Measurements from ENCODE around the gene RTKN. TPM values are rescaled to one million over a fixed set of nuclear protein-coding genes. Genes with fewer than 3 reads are reported as not detected.

Gene RTKN
- total and polyA plus RNA-seq, 10 of the 15 experiments (the other 5 are each of a cell fraction or from before 2014, with no cell fraction given) = 0.50 to 12.3 (median 5.4) TPM

DNA sequence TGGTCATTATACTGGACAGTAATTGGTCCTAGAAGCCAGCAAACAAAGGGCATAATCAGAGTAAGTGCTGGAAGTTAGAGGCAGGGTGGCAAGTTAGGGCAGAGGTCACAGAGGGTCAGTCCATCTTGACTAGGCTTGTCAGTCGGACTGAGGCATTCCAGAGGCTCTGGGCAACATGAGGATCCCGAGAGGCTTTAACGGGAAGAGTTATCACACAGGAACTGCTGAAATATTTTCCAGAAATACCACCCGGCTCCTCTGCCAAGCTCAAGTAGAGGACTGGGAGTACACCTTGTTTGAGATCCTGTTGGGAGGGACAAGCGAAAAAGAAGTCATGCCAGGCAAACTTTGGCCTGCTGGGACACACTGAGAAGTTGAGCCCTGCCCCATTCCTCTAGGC, 34.1 kb downstream of the RTKN start (continued):
- TF ChIP-seq, protein P1, sequence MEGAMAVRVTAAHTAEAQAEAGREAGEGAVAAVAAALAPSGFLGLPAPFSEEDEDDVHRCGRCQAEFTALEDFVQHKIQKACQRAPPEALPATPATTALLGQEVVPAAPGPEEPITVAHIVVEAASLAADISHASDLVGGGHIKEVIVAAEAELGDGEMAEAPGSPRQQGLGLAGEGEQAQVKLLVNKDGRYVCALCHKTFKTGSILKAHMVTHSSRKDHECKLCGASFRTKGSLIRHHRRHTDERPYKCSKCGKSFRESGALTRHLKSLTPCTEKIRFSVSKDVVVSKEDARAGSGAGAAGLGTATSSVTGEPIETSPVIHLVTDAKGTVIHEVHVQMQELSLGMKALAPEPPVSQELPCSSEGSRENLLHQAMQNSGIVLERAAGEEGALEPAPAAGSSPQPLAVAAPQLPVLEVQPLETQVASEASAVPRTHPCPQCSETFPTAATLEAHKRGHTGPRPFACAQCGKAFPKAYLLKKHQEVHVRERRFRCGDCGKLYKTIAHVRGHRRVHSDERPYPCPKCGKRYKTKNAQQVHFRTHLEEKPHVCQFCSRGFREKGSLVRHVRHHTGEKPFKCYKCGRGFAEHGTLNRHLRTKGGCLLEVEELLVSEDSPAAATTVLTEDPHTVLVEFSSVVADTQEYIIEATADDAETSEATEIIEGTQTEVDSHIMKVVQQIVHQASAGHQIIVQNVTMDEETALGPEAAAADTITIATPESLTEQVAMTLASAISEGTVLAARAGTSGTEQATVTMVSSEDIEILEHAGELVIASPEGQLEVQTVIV (IDR thresholded peaks at IDR 0.05; ENCODE audit: borderline replicate concordance, partially characterized antibody) = no peak
- TF ChIP-seq, protein P2, sequence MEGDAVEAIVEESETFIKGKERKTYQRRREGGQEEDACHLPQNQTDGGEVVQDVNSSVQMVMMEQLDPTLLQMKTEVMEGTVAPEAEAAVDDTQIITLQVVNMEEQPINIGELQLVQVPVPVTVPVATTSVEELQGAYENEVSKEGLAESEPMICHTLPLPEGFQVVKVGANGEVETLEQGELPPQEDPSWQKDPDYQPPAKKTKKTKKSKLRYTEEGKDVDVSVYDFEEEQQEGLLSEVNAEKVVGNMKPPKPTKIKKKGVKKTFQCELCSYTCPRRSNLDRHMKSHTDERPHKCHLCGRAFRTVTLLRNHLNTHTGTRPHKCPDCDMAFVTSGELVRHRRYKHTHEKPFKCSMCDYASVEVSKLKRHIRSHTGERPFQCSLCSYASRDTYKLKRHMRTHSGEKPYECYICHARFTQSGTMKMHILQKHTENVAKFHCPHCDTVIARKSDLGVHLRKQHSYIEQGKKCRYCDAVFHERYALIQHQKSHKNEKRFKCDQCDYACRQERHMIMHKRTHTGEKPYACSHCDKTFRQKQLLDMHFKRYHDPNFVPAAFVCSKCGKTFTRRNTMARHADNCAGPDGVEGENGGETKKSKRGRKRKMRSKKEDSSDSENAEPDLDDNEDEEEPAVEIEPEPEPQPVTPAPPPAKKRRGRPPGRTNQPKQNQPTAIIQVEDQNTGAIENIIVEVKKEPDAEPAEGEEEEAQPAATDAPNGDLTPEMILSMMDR (IDR thresholded peaks at IDR 0.05 in 2 of 3, conservative IDR thresholded peaks at IDR 0.05 in 1 of 3; ENCODE audit: control insufficient read depth in 2 of 3, extremely low read depth in 1 of 3, insufficient read depth in 1 of 3, low read depth in 3 of 3, low read length in 3 of 3) = no peak
- TF ChIP-seq IKZF1 (conservative IDR thresholded peaks at IDR 0.05) = no peak
- no peak for TF ChIP-seq SMC3 (IDR thresholded peaks at IDR 0.05; ENCODE audit: borderline replicate concordance, low read length)
- no peak for TF ChIP-seq BMI1 (IDR thresholded peaks at IDR 0.05; ENCODE audit: borderline replicate concordance)
- TF ChIP-seq CEBPB (IDR thresholded peaks at IDR 0.05; ENCODE audit: borderline replicate concordance in 1 of 2, low read depth in 2 of 2, low read length in 2 of 2) = no peak
- no peak for TF ChIP-seq CUX1 (IDR thresholded peaks at IDR 0.05; ENCODE audit: insufficient replicate concordance, low read depth, low read length)
- TF ChIP-seq GATAD2B (conservative IDR thresholded peaks at IDR 0.05; ENCODE audit: low read depth) = no peak
- TF ChIP-seq CEBPZ (IDR thresholded peaks at IDR 0.05; ENCODE audit: low read depth, low read length) = no peak
- TF ChIP-seq ESRRA (IDR thresholded peaks at IDR 0.05; ENCODE audit: low read length) = no peak
- TF ChIP-seq NFXL1 (IDR thresholded peaks at IDR 0.05; ENCODE audit: borderline replicate concordance) = no peak
- TF ChIP-seq CHD2 (IDR thresholded peaks at IDR 0.05; ENCODE audit: borderline replicate concordance, low read depth, low read length) = no peak
- no peak for TF ChIP-seq STAT1 (conservative IDR thresholded peaks at IDR 0.05)
